SK-N-SH (cell line): ENCODE measurements around the gene KMT2E. TPM values are rescaled to one million over a fixed set of nuclear protein-coding genes. Genes with fewer than 3 reads are reported as not detected.

Experiments used
- CTCF ChIA-PET: fragments of 300-600, 350-600 bp; formaldehyde crosslinking; extraction: SDS; loops from one replicate; lab custom pipeline; 2021; lab: Yijun Ruan, JAX
- POLR2A ChIA-PET: fragments of 350-600 bp; sonication (Branson Sonifier 250); formaldehyde crosslinking; extraction: SDS; loops from one replicate; lab custom pipeline; 2020; ENCODE audit warnings: antibody characterized with exemption, inconsistent platforms; lab: Yijun Ruan, JAX
- DNase-seq: peaks from one replicate; pipeline ENCODE4 v3.0.0; 2012
- H2AFZ ChIP-seq: fragments of 200-600 bp; sonication (generic); 2 replicates; pipeline ENCODE4 v1.8.1; 2016; ENCODE audit warnings: antibody characterized with exemption, mild to moderate bottlenecking, low read depth
- H3F3A ChIP-seq: fragments of 200-600 bp; sonication (generic); replicated peaks from 2 replicates; pipeline ENCODE3; 2016; ENCODE audit warnings: antibody characterized with exemption, mild to moderate bottlenecking; ENCODE audit not compliant: insufficient read depth
- H3K27ac ChIP-seq, 2 experiments: fragments of 200-500 bp in 1 of 2; fragments of 200-600 bp in 1 of 2; sonication (Bioruptor generic) in 1 of 2; sonication (generic), shearing (Covaris generic) in 1 of 2; 2 replicates each; pipeline versions ENCODE4 v1.5.1 to v1.6.1; 2014 to 2016; ENCODE audit warnings: low read depth in 2 of 2, inconsistent platforms in 1 of 2, low read length in 1 of 2, mild to moderate bottlenecking in 1 of 2, mixed read lengths in 1 of 2
- H3K27me3 ChIP-seq: fragments of 200-600 bp; sonication (generic), shearing (Covaris generic); 2 replicates; pipeline ENCODE4 v1.6.1; 2016; ENCODE audit warnings: mixed run types; ENCODE audit not compliant: insufficient read depth
- H3K36me3 ChIP-seq, 2 experiments: fragments of 200-500 bp in 1 of 2; fragments of 200-600 bp in 1 of 2; sonication (Bioruptor generic) in 1 of 2; sonication (generic) in 1 of 2; replicated peaks in 1 of 2; 2 replicates each; pipeline versions ENCODE3 to v1.5.1; 2014 to 2016; ENCODE audit warnings: low read length in 1 of 2, mild to moderate bottlenecking in 1 of 2; ENCODE audit not compliant: insufficient read depth in 2 of 2, control insufficient read depth in 1 of 2
- H3K4me1 ChIP-seq, 2 experiments: fragments of 200-500 bp in 1 of 2; fragments of 200-600 bp in 1 of 2; sonication (Bioruptor generic) in 1 of 2; sonication (generic), shearing (Covaris generic) in 1 of 2; 2 replicates each; pipeline versions ENCODE4 v1.5.1 to v1.6.1; 2014 to 2016; ENCODE audit warnings: low read depth in 1 of 2, low read length in 1 of 2, mixed run types in 1 of 2; ENCODE audit not compliant: insufficient read depth in 2 of 2, control insufficient read depth in 1 of 2
- H3K4me2 ChIP-seq: fragments of 200-600 bp; sonication (generic), shearing (Covaris generic); 2 replicates; pipeline ENCODE4 v1.6.1; 2017; ENCODE audit warnings: mixed run types
- H3K4me3 ChIP-seq, 2 experiments: fragments of 200-500 bp in 1 of 2; fragments of 200-600 bp in 1 of 2; sonication (Bioruptor generic) in 1 of 2; sonication (generic), shearing (Covaris generic) in 1 of 2; 2 replicates each; pipeline versions ENCODE4 v1.5.1 to v1.8.1; 2014 to 2016; ENCODE audit warnings: low read depth in 2 of 2, inconsistent platforms in 1 of 2, low read length in 1 of 2, mild to moderate bottlenecking in 1 of 2, mixed read lengths in 1 of 2, moderate library complexity in 1 of 2
- H3K79me2 ChIP-seq: fragments of 200-600 bp; sonication (generic); 2 replicates; pipeline ENCODE4 v1.8.1; 2017; ENCODE audit warnings: mild to moderate bottlenecking; ENCODE audit not compliant: insufficient read depth
- H3K9ac ChIP-seq: fragments of 200-600 bp; sonication (generic); 2 replicates; pipeline ENCODE4 v1.6.1; 2017; ENCODE audit warnings: mixed run types
- H3K9me2 ChIP-seq: fragments of 200-600 bp; sonication (generic); 2 replicates; pipeline ENCODE4 v1.6.1; 2017; ENCODE audit warnings: mixed run types
- H3K9me3 ChIP-seq: fragments of 200-600 bp; sonication (generic); 2 replicates; pipeline ENCODE4 v1.6.1; 2017; ENCODE audit warnings: mixed run types, mild to moderate bottlenecking, moderate library complexity
- H4K20me1 ChIP-seq: fragments of 200-600 bp; sonication (generic); 2 replicates; pipeline ENCODE4 v1.6.1; 2017; ENCODE audit warnings: mild to moderate bottlenecking, mixed run types; ENCODE audit not compliant: insufficient read depth
- FOSL2 ChIP-seq: IDR thresholded peaks from 2 replicates; pipeline ENCODE4 v1.4.0; 2012; ENCODE audit warnings: low read depth, mild to moderate bottlenecking, moderate library complexity, borderline replicate concordance
- FOXJ3 ChIP-seq: sonication (generic); formaldehyde crosslinking; IDR thresholded peaks from 2 replicates; pipeline ENCODE4 v1.5.1; 2020; ENCODE audit warnings: mild to moderate bottlenecking, missing genetic modification reagents
- GABPA ChIP-seq: IDR thresholded peaks from 2 replicates; pipeline ENCODE4 v1.4.0; 2012; ENCODE audit warnings: low read depth, mild to moderate bottlenecking
- IRF3 ChIP-seq: fragments of 150-350 bp; IDR thresholded peaks from 2 replicates; pipeline ENCODE4 v1.6.1; 2016; ENCODE audit warnings: mild to moderate bottlenecking, low read depth, low read length
- JUND ChIP-seq: IDR thresholded peaks from 2 replicates; pipeline ENCODE4 v1.4.0; 2012
- MAX ChIP-seq: IDR thresholded peaks from 2 replicates; pipeline ENCODE4 v1.4.0; 2012; ENCODE audit warnings: low read depth
- PBX3 ChIP-seq: IDR thresholded peaks from 2 replicates; pipeline ENCODE4; 2012
- POLR2AphosphoS5 ChIP-seq: IDR thresholded peaks from 2 replicates; pipeline ENCODE4 v1.6.1; 2012; ENCODE audit warnings: low read depth, low read length
- RAD21 ChIP-seq: IDR thresholded peaks from 2 replicates; pipeline ENCODE4 v1.6.1; 2012; ENCODE audit warnings: mild to moderate bottlenecking, low read length
- RXRA ChIP-seq: IDR thresholded peaks from 2 replicates; pipeline ENCODE4 v1.4.0; 2012; ENCODE audit warnings: low read depth, mild to moderate bottlenecking, borderline replicate concordance
- TEAD4 ChIP-seq: IDR thresholded peaks from 2 replicates; pipeline ENCODE4 v1.4.0; 2012; ENCODE audit warnings: mild to moderate bottlenecking, borderline replicate concordance; ENCODE audit not compliant: insufficient read depth
- USF1 ChIP-seq: IDR thresholded peaks from 2 replicates; pipeline ENCODE4 v1.4.0; 2012; ENCODE audit warnings: low read depth, borderline replicate concordance
- USF2 ChIP-seq: fragments of 150-350 bp; IDR thresholded peaks from 2 replicates; pipeline ENCODE4 v1.6.1; 2017; ENCODE audit warnings: antibody characterized with exemption, low read length, low read depth, borderline replicate concordance
- YY1 ChIP-seq: IDR thresholded peaks from 2 replicates; pipeline ENCODE4 v1.4.0; 2012; ENCODE audit warnings: low read depth, mild to moderate bottlenecking
- WGBS: methylation state at CpG from one replicate; pipeline ENCODE4 v1.1.6; 2017; ENCODE audit warnings: low lambda C conversion rate; 5-methylcytosine and 5-hydroxymethylcytosine counted together
- polyA plus RNA-seq, 3 experiments: library from polyadenylated mRNA; depleted of rRNA; stranded (reverse); fragments of >200 nt; gene quantifications; 2 replicates each; pipeline ENCODE4 v1.2.3, GENCODE V29; 2012

Gene KMT2E
- polyA plus RNA-seq, 1 of the 3 experiments (the other 2 are of a cell fraction) = 6.4 TPM

- H3K27ac ChIP-seq = no peak overlapping the region
- no peaks in the 10 kb centered on the region for H3K9me3 ChIP-seq
- no peaks in the 10 kb centered on the region for H3K9me2 ChIP-seq
- peaks cover 26% of the 10 kb centered on the region; the same call in 1 of the 2 replicates for H4K20me1 ChIP-seq
- POLR2A ChIA-PET = no interaction called here
- no peak overlapping the region for H3K4me3 ChIP-seq
- H3K27me3 ChIP-seq = no peaks in the 10 kb centered on the region
- CTCF ChIA-PET = interaction anchor here (1.9 to 2.4 kb wide), 2 partner anchors 9 to 151 kb away, joined by 4 to 9 read pairs; no protein-coding TSS in a partner anchor
- TF ChIP-seq FOSL2 = no peak
- no peak for TF ChIP-seq USF1
- TF ChIP-seq IRF3 = no peak
- TF ChIP-seq MAX = no peak
- no peak for TF ChIP-seq POLR2AphosphoS5
- no peak for TF ChIP-seq YY1
- no peak for TF ChIP-seq JUND
- no peak for TF ChIP-seq GABPA
- no peak for TF ChIP-seq PBX3
- TF ChIP-seq USF2 = no peak
- TF ChIP-seq, all 33 proteins: peak for 0
- no peak for DNase-seq
- Histone ChIP-seq H3K36me3 (peaks cover 20 to 30% of the 10 kb centered on the region in 2 experiments), H2AFZ (no peak overlapping the region), H3K4me1 (peaks cover 0 to 3% of the 10 kb centered on the region in 2 experiments; a peak in 1 of 4 replicates), H3K79me2 (peaks cover 50% of the 10 kb centered on the region), H3K4me2 (no peak overlapping the region), H3K9ac (no peak overlapping the region), H3F3A (no peaks in the 10 kb centered on the region)
- 96% methylated on average over 7 of the region's 7 CpGs for WGBS
These were observed 117.9 kb downstream of the KMT2E start for GRCh38 chr7:105131890-105132289.

- Histone ChIP-seq H3K9me3 (no peaks in the 10 kb centered on the region), H3K9me2 (no peaks in the 10 kb centered on the region), H3K9ac (no peak overlapping the region), H4K20me1 (peaks cover 31% of the 10 kb centered on the region; the same call in 1 of the 2 replicates), H2AFZ (no peak overlapping the region), H3F3A (no peaks in the 10 kb centered on the region), H3K79me2 (peaks cover 51% of the 10 kb centered on the region)
- no peak for DNase-seq
- TF ChIP-seq RXRA (no peak), TEAD4 (no peak), FOXJ3 (CRISPR knock-in tag) (no peak), FOSL2 (no peak), USF1 (no peak), RAD21 (no peak)
- TF ChIP-seq, all 33 proteins: peak for 0
- no peak overlapping the region for H3K4me2 ChIP-seq
- peaks cover 0 to under 1% of the 10 kb centered on the region in 2 experiments; a peak in 1 of 4 replicates for H3K4me1 ChIP-seq
- H3K27me3 ChIP-seq = no peaks in the 10 kb centered on the region
- POLR2A ChIA-PET = no interaction called here
- 97% methylated on average over 5 of the region's 5 CpGs for WGBS
- no peak overlapping the region for H3K27ac ChIP-seq
- no peak overlapping the region for H3K4me3 ChIP-seq
- CTCF ChIA-PET = interaction anchor here (1.9 to 2.4 kb wide), 2 partner anchors 8 to 152 kb away, joined by 4 to 9 read pairs; no protein-coding TSS in a partner anchor
- H3K36me3 ChIP-seq = peaks cover 23 to 35% of the 10 kb centered on the region in 2 experiments
These were observed 118.3 kb downstream of the KMT2E start for GRCh38 chr7:105132335-105132734.
